GM19043 (cell line): ENCODE data around the gene C1orf116.
A peak's percentile ranks its signal among the peaks of the same experiment; 100 is the strongest.

Experiments
- ATAC-seq: cut with Tn5 transposase; IDR thresholded peaks from one replicate; pipeline ENCODE4 v1.9.1; 2021; ENCODE audit warnings: low read depth; ENCODE audit not compliant: unreplicated experiment

The C1orf116 gene

DNA sequence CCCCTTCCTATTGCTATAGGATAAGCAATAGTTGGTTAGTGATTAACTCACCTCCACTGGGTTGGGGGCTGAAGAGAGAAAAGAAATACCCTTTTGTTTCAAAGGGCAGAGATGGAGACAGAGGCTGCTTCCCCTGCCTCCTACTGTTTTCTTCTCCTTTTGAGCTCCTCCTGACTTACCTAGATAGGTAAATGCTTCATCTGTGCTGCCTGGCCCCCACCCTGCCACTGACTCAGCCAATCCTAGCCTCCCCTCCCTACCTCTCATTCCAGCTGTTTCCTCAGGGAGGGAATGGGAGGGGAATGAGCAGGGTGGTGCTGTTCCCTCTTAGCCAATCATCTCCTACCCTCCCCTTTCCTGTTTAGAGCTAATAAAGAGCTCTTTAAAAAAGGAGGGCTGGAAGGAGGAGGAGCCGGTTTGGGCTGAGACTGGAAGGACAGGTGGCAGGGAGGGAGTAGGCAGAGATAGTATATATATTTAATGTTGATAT, at the start of gene C1orf116:
Gene C1orf116 (minus strand): TSS at position 229 of the 490 bp plus-strand sequence. CDS start 5,158 bp downstream, outside the sequence.
- no peak for ATAC-seq

DNA sequence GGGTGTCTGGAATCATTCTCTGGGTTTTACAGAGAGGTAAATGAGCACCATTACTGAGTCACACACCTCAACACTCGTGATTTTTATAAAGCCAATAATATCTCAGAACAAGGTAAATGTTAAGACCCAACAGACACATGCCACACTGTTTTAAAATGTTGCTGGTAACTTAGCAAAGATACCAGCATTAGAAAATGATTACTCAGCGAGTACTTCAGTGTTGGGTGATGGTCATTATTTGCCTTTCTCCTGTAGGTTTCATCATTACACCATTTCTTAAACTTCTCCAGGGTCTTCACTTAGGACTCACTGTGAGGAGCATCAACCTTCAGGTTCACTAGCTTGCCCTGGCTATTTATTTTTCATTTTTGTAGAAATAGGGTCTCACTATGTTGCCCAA, 49.2 kb upstream of the C1orf116 start:
- no peak for ATAC-seq

DNA sequence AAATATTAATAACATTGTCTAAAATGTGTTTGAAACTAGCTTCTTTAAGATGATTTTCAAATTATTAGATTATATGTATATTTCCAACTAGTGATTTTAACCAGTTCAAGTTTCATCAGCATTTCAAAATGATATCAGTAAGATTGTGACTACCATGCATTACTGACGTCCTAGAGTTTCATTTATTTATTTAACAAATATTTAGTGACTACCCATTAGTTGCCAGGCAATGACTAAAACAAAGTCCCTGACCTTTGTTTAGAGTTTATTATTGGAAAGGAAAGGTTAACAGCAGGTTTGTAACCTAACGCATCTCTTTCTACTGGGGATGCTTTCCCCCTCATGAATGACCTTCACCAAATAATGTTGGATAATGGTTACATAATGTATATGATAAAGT, 48.5 kb upstream of the C1orf116 start:
- no peak for ATAC-seq

DNA sequence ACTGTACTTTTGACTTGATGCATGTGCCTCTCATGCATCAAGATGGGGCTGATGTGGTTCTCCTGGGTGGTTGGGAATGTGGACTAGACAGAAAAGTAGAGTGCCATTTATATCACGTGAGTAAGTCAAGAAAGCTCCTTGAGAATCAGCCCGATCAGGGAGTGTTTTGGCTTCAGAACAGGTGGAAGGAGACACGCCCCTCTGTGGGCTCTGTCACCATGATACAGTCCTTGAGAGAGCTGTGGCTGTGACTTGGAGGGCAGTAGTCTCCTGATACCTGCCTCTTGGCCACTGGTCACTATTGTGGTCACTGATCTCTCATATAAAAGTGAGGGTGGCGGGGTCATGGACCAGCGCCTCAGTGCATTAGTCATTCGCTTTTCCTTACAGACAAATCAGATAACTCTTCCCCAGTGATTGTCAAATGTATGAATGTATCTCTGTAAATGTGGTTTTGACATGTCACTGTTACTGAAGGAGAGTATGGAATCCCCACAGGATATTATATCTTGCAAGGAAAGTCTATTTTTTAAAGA, 47.2 kb upstream of the C1orf116 start:
- ATAC-seq: no peak

DNA sequence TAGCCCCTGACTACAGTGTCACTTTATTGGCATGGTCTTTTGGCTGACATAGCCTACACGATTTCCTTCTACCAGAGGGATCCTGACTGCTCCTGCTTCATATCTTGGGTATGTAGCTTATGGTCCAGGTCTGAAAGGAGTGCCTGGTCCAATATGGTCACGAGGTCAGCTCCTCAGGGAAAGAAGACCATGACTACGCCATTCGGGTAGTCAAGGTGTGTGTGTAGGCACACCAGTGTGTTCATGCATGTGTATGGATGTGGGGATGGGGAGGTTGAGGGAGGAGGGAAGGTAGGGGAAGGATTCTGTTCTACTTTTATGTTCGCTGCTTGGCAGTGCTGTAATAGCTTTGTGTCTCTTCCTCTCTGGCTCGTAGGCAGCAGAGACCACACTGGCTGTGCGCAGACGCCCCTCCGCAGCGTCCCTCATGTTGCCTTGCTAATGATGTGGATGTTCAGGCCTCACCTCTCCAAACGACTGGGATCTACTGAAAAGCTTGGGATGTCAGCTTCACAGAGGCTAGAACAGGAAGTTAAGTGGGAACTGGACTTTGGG, 46.1 kb upstream of the C1orf116 start:
- no peak for ATAC-seq

DNA sequence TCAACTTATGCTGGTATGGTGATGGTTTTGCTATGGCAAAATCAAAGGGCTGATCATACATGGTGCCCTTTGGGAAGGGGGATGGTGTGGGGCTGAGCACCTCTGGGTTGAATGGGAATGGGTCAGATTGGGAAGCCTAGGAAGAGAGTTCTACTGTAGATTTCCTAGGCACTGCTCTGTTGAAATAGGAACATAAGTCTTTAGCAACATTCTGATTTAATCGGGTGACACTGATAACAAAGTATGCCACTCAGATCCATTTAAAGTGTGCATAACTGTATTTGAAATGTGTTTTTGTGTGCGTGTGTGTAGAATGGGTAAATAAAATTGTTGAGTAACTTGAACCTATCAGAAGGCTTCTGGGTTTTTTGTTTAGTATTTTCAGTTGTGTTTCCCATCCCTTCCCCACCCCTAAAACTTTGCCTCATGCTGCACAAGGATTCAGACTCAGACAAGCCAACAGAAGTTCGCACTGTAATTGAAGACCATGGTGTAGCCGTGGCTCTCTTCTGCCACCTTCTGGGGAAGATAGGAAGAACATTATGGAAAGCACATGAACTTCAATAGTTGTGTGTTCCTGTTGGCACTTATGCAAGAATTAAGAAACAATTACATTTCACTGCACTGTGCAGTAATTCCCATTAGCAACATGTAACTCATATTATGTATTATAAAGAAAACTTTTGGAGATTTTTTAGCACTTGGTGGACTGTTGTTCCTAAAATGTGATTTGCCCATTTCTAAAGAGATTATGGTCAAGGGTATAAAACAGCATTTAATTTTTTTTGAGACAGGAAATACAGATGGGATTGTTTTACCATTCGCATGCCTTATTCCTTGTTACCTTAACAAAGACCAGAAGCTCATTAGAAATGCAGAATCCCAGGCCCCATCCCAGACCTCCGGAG, 45.2 kb upstream of the C1orf116 start:
- peak; percentile 63 for ATAC-seq

DNA sequence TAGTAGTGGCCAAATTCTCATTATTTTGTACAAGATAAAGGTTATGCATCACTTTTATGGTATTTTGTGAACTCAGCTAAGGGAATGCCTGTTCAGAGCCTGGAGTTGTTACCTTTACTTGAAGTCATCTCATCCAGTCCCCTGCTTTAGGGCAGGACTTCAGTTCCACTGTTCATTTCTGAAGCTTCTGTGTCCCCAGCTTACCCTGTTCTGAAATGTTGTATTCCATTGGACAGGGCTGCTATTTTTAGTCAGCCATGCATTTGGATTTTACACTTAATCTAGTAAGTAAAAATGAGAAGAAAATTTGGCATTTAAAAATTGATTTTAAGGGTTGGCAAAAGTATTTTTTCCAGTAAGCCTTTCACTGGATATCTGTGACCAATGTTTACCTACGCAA, 44.5 kb upstream of the C1orf116 start:
- ATAC-seq: no peak

DNA sequence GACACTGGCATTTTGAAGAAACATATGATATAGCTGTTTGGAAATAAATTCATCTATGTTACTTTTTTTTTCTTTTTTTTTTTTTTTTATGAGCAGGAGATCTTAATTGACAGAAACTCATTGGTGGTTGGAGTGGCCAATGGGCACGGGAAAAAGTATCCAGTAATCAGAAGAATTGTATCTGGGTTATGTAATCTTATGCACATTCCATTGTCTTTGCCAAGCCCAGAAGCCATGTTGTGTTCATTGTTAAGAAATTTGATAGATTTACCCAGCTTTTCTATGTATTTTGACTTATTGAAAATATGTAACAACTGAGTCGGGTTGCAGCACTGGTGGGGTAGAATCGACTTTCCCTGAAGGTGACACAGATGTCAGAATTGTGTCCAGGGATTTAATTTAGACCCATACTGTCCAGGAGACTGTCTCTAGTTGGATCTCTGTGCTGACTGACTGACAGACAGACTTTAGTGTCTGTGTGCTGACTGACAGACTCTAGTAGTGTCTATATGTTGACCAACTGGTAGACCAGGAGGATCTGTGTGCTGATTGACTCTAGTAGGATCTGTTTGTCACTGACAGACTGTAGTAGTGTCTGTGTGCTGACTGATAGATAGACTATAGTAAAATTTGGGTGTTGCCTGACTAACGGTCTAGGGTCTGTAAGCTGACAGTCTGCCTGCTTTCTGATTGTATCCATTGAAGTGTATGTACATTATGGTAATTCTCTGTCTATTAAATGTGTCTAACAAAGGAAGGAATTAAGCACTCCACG, 43.8 kb upstream of the C1orf116 start:
- no peak for ATAC-seq

DNA sequence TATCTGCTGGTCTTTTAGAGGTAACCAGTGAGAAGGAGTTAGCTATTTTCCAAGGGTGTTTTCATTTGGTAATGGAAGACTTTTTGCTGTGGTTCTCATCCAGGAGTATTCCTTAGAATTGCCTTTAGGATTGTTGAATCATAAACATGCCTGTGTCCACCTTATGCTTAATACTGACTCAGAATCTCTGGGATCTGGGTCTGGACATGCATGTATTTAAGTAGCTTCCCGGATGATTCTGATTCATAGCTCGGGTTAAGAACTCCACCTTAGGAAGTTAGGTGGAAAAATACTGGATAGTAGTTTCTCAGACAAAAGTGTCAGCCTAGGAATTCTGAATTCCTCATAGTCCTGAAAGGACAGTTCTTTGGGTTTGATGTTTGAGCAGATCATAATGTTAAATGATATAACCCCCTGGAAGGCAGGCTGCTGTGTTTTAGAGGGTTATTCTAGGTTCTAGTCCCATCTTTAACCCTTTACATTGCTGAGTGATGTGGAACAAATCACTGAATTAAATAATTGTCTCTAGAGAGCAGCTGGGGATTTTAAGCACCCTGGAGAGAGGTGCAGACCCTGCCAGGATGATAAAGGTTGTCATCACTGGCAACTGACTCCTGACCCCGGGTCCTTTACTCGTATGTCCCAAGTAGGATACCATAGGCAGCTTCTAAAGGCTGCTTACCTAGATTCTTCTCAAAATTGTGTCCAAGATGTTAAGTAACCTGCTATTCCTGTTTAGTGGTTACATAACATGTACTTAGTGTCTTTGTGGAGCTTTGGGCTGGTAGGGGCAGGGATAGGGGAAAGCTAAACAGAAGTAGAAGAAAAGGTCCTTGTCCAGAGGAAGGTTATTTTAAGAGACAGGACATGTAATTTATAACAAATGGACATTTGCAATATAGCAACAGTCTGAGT, 41.6 kb upstream of the C1orf116 start:
- no peak for ATAC-seq

DNA sequence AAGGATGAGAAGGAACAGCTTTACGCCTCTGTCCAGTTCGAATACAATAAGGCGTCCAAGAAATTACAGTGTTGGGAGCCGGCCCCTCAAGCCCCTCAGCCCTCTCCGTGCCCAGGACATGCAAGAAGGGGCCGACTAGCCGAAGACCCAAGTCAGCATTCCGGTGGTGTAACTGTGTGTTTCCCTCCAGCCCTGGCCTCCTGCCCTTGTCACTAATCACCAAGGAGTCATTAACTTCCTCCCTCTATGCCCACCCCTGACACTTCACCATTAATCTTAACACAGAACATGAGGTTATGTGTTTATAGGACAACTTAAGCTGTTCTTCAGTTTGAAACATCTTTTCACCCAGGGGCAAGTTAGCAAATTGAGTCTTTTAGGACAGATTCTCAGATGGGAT, 39.7 kb upstream of the C1orf116 start:
- ATAC-seq: no peak

DNA sequence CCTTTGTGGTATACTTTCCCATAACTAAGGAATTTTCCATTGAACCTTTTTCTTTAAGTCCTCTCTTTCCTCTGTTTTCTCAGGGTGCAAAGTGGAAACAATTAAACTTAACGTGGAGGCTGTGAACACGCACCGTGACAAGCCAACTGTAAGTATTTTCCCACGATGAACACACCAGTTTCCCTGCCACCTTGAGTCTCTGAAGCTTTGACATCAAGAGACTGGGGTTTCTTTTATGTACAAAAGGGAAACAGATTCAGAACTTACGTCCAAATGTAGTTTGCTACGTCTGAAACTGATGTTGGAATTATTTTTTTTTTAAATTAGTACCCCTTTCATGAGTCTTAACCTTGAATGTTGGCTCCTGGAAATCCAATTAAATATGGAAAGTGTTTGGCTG, 38.9 kb upstream of the C1orf116 start:
- no peak for ATAC-seq

DNA sequence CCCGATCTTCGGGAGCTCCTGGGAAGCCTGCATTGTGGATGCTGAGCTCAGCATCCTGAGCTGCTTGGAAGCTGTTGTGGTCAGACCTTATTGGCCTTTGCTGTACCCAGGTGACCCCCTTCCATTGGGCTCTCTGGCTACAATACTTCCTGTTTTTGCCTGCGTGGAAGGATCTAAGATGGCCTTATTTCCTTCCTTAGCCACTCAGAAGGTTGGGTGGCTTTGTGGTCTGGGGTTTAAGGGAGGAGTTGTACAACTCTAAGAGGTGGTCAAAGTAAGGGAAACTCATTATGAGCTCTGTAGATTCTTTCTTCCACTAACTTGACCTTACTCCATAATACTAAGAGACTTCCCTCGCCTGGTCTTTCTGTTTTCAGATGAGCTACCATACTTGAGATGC, 38.3 kb upstream of the C1orf116 start:
- no peak for ATAC-seq

DNA sequence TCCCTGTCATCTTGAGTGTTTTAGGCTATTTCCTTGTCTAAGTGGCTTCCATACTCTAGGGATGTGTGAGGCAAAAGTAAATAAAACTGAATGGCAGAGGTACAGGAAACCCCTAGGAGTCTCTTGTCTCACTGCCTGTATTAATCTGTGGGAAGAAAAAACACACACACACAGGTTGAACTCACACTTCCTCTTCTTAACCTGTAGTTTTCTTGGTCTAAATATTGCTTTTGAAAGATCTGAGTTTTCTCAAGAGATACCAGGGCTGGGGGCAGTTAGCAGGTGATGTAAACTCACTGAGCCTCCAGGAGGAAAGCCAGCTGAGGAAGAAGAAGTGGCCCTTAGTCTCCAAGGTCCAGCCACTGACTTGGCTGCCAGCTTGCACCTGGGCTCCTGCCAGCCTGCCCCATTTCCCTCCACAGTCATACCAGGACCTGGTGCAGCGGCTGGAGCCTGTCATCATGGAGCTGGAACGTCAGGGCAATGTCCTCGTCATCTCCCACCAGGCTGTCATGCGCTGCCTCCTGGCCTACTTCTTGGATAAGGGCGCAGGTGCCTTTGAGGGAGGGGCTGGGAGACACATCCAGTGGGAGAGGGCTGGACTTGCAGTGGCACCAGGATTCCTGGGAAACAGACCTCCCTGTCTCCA, 37.4 kb upstream of the C1orf116 start:
- no peak for ATAC-seq

DNA sequence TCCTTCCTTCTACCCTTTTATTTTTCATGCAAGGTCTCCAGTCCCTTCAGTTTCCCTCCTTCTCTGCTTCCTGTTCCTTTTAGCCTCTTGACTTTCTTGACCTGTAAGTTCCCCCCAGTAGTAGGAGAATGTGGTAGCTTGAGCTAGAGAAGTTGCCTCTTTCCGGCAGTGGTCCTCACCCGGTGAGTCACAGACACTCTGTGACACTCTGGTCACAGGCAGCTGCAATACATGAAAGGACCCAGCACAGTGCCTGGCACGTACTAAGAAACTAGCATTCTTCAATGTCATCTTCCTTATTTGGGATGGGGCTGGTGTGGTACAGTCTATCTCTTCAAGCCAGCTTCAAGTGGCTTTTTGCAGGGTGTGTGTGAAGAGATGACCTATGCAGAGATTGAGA, 36.5 kb upstream of the C1orf116 start:
- ATAC-seq: no peak

DNA sequence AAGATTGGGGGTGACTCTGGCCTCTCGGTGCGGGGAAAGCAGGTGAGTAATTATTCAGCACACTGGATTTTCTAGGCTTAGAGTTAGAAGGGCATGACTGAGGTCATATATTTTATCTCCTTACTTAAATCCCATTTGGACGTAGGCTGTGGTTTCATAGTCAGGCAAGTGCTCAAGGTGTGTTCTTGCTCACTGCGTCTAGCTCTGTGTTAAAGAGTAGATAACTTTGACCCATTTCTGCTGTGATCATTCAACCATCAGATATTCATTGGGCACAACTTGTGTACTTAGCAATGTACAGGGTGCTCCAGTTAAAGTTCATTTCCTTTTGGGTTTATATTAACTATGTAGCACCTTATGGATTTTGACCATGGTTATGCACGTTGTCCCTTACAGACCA, 35.1 kb upstream of the C1orf116 start:
- no peak for ATAC-seq

DNA sequence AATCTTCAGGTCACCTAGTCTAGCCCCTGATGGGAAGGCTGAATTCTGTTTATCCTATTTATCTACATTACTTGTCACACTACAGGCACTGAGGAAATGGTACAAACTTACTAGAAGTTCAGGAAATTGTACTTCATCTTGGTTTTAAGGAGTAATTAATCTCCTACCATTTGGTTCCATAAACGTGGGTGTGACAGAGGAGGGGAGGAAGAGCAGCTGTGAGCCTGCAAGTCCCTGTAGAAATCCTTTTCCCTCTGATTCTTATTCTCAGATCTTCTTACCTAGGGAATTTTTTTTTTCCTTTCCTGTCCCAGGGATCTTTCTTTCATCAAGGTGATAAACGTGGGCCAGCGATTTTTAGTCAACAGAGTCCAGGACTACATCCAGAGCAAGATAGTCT, 34.6 kb upstream of the C1orf116 start:
- ATAC-seq: no peak

DNA sequence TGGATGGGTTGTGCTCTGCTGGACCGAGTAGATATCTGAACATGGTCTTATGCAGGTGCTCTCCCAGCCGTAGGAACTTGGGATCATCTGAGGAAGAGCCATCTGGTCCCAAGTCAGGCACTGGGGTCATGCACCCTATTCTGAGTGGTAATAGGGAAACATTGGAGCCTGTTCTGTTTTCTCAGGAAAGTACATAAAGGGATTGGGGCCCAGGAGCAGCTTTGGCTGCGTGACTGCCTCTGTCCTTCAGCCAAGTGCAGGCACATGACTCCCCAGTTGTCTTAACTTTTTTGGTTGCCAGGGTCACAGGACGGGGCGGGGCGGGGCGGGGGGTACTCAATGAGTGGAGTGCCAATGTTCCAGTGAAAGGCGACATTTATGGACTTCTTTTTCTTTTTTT, 32.0 kb upstream of the C1orf116 start:
- no peak for ATAC-seq

DNA sequence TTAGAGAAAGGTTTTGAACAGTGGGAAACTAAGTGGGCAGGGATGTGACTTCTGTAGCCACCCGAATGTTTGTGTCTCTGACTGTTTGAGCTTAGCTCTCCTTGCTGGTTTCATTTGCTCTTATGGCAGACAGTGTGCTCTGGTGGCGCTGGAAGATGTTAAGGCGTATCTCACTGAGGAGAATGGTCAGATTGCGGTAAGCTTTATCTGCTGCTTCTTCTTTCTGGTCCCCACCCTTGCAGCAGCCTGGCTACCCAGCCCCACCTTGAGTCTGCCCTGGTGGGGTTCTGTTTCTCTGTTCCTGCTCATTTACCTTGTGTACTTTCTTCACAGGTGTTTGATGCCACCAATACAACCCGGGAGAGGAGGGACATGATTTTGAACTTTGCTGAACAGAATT, 30.5 kb upstream of the C1orf116 start:
- ATAC-seq: no peak

DNA sequence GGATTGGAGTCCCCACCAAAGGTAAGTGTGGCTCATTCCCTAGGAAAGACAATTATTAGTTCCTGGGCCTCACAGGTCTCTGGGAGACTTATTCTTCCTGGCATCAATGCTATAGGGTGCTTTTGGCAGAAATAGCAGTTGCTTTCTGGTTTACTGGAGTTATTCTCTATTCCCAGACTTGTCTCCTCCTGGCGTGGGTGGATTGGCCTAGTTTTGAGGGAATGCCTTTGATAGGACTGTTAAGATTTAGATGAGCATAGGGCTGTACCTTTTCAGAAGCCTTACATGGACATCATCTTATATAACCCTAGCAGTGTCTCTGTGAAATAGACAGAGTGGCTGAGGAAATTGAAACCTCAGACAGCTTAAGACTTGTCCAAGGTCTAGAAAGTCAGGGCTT, 29.5 kb upstream of the C1orf116 start:
- ATAC-seq: no peak

DNA sequence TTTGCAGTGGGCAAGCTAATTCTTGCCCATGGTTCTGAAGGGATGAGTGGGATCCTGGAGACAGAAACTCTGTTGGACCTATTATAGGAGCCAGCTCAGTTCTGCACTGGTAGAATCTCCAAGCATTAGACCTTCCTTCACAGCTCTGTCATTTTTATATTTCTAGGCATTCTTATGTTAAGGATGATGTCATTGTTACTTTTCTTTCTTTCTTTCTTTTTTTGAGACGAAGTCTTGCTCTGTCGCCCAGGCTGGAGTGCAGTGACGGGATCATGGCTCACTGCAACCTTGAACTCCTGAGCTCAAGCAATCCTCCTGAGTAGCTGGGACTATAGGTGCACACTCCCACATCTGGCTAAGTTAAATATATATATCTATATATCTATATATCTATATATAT, 28.0 kb upstream of the C1orf116 start:
- ATAC-seq: no peak
